HS-27A (cell line): ENCODE results near the gene SP140.
"Not testable (repeated sequence)": the region's sequence is repeated elsewhere in the genome, so short reads cannot be mapped to it uniquely, and the experiment has no call there.

Experiments used
- DNase-seq: peaks from one replicate; pipeline ENCODE4 v3.0.0-alpha.2; 2012; ENCODE audit warnings: low read depth, missing footprints

Gene SP140

GRCh38 chr2:230326453-230327417, 101.2 kb downstream of the SP140 start, which contains the start of gene SP140L:
Gene SP140L, plus strand, starts transcription at chr2:230327193. Its CDS starts 77 bp downstream, at chr2:230327270.
- peak; percentile 34 for DNase-seq

- DNase-seq = no peak
Measured at GRCh38 chr2:230327418-230328154, 102.0 kb downstream of the SP140 start.

- no peak for DNase-seq
Measured at GRCh38 chr2:230328155-230328458, 102.6 kb downstream of the SP140 start.

- DNase-seq = no peak
Measured at GRCh38 chr2:230329946-230330605, 104.5 kb downstream of the SP140 start.

- no peak for DNase-seq
Measured at GRCh38 chr2:230330725-230331124, 105.2 kb downstream of the SP140 start.

- DNase-seq = no peak
Measured at GRCh38 chr2:230335461-230335863, 109.9 kb downstream of the SP140 start.

GRCh38 chr2:230335864-230336506, 110.4 kb downstream of the SP140 start:
- DNase-seq = no peak

- DNase-seq = not testable (repeated sequence)
Measured at GRCh38 chr2:230341936-230342528, 116.5 kb downstream of the SP140 start.

GRCh38 chr2:230343041-230343624, 117.6 kb downstream of the SP140 start:
- not testable (repeated sequence) for DNase-seq

- DNase-seq = no peak
Measured at GRCh38 chr2:230343747-230344146, 118.2 kb downstream of the SP140 start.

- no peak for DNase-seq
Measured at GRCh38 chr2:230346465-230346864, 120.9 kb downstream of the SP140 start.

- no peak for DNase-seq
Measured at GRCh38 chr2:230346921-230347533, 121.5 kb downstream of the SP140 start.

GRCh38 chr2:230347659-230348305, 122.2 kb downstream of the SP140 start:
- no peak for DNase-seq

GRCh38 chr2:230348787-230349186, 123.3 kb downstream of the SP140 start:
- no peak for DNase-seq

- DNase-seq = no peak
Measured at GRCh38 chr2:230356084-230356483, 130.5 kb downstream of the SP140 start.

GRCh38 chr2:230358305-230358704, 132.8 kb downstream of the SP140 start:
- peak; percentile 7 for DNase-seq

GRCh38 chr2:230360028-230360427, 134.5 kb downstream of the SP140 start:
- no peak for DNase-seq

- no peak for DNase-seq
Measured at GRCh38 chr2:230362030-230362691, 136.6 kb downstream of the SP140 start.
